Calu3 (cell line): Measurements from ENCODE around the gene FARP1. TPM values are rescaled to one million over a fixed set of nuclear protein-coding genes. Genes with fewer than 3 reads are reported as not detected.

ENCODE experiments used
- BruUV-seq: library from RNA; stranded (reverse); fragments of 400-500 nt; replicated peaks from 2 replicates; lab custom pipeline; 2021; lab: Mats Ljungman, UMichigan
- CTCF ChIA-PET: fragments of 300-600 bp; sonication (Branson Sonifier 250); formaldehyde crosslinking; loops from one replicate; lab custom pipeline; 2022; ENCODE audit warnings: antibody characterized with exemption; lab: Charles Lee
- DNase-seq: peaks from one replicate; pipeline ENCODE4 v3.0.0; 2022
- H3K27ac Mint-ChIP-seq: one replicate; pipeline ENCODE4 v1.8.0; 2022; ENCODE audit warnings: mixed read lengths; ENCODE audit not compliant: unreplicated experiment
- H3K27me3 Mint-ChIP-seq: one replicate; pipeline ENCODE4 v1.8.0; 2022; ENCODE audit warnings: mixed read lengths; ENCODE audit not compliant: unreplicated experiment
- H3K36me3 Mint-ChIP-seq: one replicate; pipeline ENCODE4 v1.8.0; 2022; ENCODE audit warnings: mild to moderate bottlenecking, moderate library complexity, mixed read lengths; ENCODE audit not compliant: insufficient read depth, unreplicated experiment
- H3K4me1 Mint-ChIP-seq: one replicate; pipeline ENCODE4 v1.8.0; 2022; ENCODE audit warnings: mild to moderate bottlenecking, low read depth, mixed read lengths; ENCODE audit not compliant: unreplicated experiment
- H3K4me3 Mint-ChIP-seq: one replicate; pipeline ENCODE4 v1.8.0; 2022; ENCODE audit warnings: mild to moderate bottlenecking, low read depth, moderate library complexity, mixed read lengths; ENCODE audit not compliant: unreplicated experiment
- H3K9me3 Mint-ChIP-seq: one replicate; pipeline ENCODE4 v1.8.0; 2022; ENCODE audit warnings: low read depth, mixed read lengths; ENCODE audit not compliant: unreplicated experiment
- CTCF ChIP-seq: fragments of 200-600 bp; IDR thresholded peaks from one replicate; pipeline ENCODE4 v1.8.0; 2022; ENCODE audit warnings: antibody characterized with exemption; ENCODE audit not compliant: unreplicated experiment
- intact Hi-C: fragments of 100-400 bp; cut with micrococcal nuclease; formaldehyde crosslinking; loops from one replicate; pipeline ENCODE4 v1.10.0; 2022; ENCODE audit not compliant: unreplicated experiment
- total RNA-seq: library from RNA; stranded (reverse); gene quantifications from 2 replicates; pipeline ENCODE4 v1.2.3, GENCODE V29; 2022

Gene FARP1
- total RNA-seq, 1 experiment from 2014 or later: 47.0 TPM

GRCh38 chr13:98252931-98253470 lies 110.1 kb downstream of the FARP1 start:
- H3K36me3 Mint-ChIP-seq: no peaks in the 10 kb centered on the region
- no TSS peak for BruUV-seq

GRCh38 chr13:98253526-98253925 lies 110.6 kb downstream of the FARP1 start:
- Mint-ChIP-seq H3K27ac (no peak overlapping the region), H3K27me3 (no peaks in the 10 kb centered on the region), H3K9me3 (no peaks in the 10 kb centered on the region), H3K36me3 (no peaks in the 10 kb centered on the region), H3K4me1 (peaks cover 7% of the 10 kb centered on the region), H3K4me3 (no peak overlapping the region)
- intact Hi-C loops: no loop called here
- CTCF ChIA-PET: no interaction called here
- TF ChIP-seq CTCF: no peak
- no peak for DNase-seq
- no TSS peak for BruUV-seq

More at GRCh38 chr13:98252931-98253470, 110.1 kb downstream of the FARP1 start:
- H3K4me3 Mint-ChIP-seq: no peak overlapping the region
- CTCF ChIA-PET: no interaction called here
- no peak for TF ChIP-seq CTCF
- no peak overlapping the region for H3K27ac Mint-ChIP-seq
- H3K4me1 Mint-ChIP-seq: peaks cover 7% of the 10 kb centered on the region
- no peaks in the 10 kb centered on the region for H3K9me3 Mint-ChIP-seq
- intact Hi-C loops: no loop called here
- no peak for DNase-seq
- no peaks in the 10 kb centered on the region for H3K27me3 Mint-ChIP-seq

GRCh38 chr13:98254513-98254912 lies 111.6 kb downstream of the FARP1 start:
- Mint-ChIP-seq H3K36me3 (no peaks in the 10 kb centered on the region), H3K9me3 (no peaks in the 10 kb centered on the region), H3K4me1 (peaks cover 7% of the 10 kb centered on the region), H3K4me3 (no peak overlapping the region), H3K27me3 (no peaks in the 10 kb centered on the region), H3K27ac (no peak overlapping the region)
- intact Hi-C loops: no loop called here
- no peak for DNase-seq
- no TSS peak for BruUV-seq
- TF ChIP-seq CTCF: no peak
- CTCF ChIA-PET: no interaction called here

- H3K4me1 Mint-ChIP-seq: peaks cover 7% of the 10 kb centered on the region
- CTCF ChIA-PET: no interaction called here
- H3K27me3 Mint-ChIP-seq: no peaks in the 10 kb centered on the region
- no peak for DNase-seq
- H3K9me3 Mint-ChIP-seq: no peaks in the 10 kb centered on the region
- TF ChIP-seq CTCF: no peak
- BruUV-seq: no TSS peak
- no peaks in the 10 kb centered on the region for H3K36me3 Mint-ChIP-seq
- H3K27ac Mint-ChIP-seq: no peak overlapping the region
- intact Hi-C loops: no loop called here
- H3K4me3 Mint-ChIP-seq: no peak overlapping the region
Observed at GRCh38 chr13:98258226-98258625, 115.3 kb downstream of the FARP1 start.
